Measurements from ENCODE around the gene KYNU. TPM values are rescaled to one million over a fixed set of nuclear protein-coding genes. Genes with fewer than 3 reads are reported as not detected.

The KYNU gene
- total and polyA plus RNA-seq, 11 donors = 0.38 to 14.0 (median 0.77) TPM

- intact Hi-C loops (cut with DNase I) = loop anchor here in 3 of 10 donors (5.0 kb wide), 2 partner anchors 178 to 293 kb away; no protein-coding TSS in a partner anchor
- DNase-seq = no peak
- Histone ChIP-seq H3K4me3 (no peak overlapping the region), H3K27ac (no peak overlapping the region), H3K9me3 (no peaks in the 10 kb centered on the region), H3K4me1 (peaks cover 0 to 5% (median 0%) of the 10 kb centered on the region in 12 donors), H3K36me3 (no peaks in the 10 kb centered on the region), H3K27me3 (no peaks in the 10 kb centered on the region)
- no peak for ATAC-seq
- 82 to 92% (median 85%) methylated on average over 1 of the region's 1 CpG for WGBS, 4 donors
- TF ChIP-seq POLR2A (IDR thresholded peaks at IDR 0.05) (no peak), CTCF (IDR thresholded peaks at IDR 0.05) (no peak)
Observed at GRCh38 chr2:142975239-142975638, 97.8 kb downstream of the KYNU start.

- Histone ChIP-seq H3K9me3 (no peaks in the 10 kb centered on the region), H3K27me3 (no peaks in the 10 kb centered on the region), H3K4me3 (no peak overlapping the region), H3K36me3 (no peaks in the 10 kb centered on the region), H3K27ac (no peak overlapping the region), H3K4me1 (no peaks in the 10 kb centered on the region)
- ATAC-seq = no peak
- intact Hi-C loops (cut with DNase I) = loop anchor here in 9 of 10 donors (5.0 to 10.0 kb wide), 5 partner anchors 183 to 298 kb away; no protein-coding TSS in a partner anchor
- no peak for DNase-seq
- TF ChIP-seq POLR2A (IDR thresholded peaks at IDR 0.05) = no peak
- peak; percentile 43 to 73 (median 58) for TF ChIP-seq CTCF (IDR thresholded peaks at IDR 0.05)
Observed at GRCh38 chr2:142980246-142981068, 103.0 kb downstream of the KYNU start.

- TF ChIP-seq CTCF (IDR thresholded peaks at IDR 0.05) (no peak), POLR2A (IDR thresholded peaks at IDR 0.05) (no peak)
- DNase-seq (no peak), ATAC-seq (no peak)
- Histone ChIP-seq H3K4me3 (no peak overlapping the region), H3K36me3 (no peaks in the 10 kb centered on the region), H3K9me3 (no peaks in the 10 kb centered on the region), H3K27me3 (no peaks in the 10 kb centered on the region), H3K27ac (no peak overlapping the region), H3K4me1 (no peaks in the 10 kb centered on the region)
- 0 to 4% (median 1%) methylated on average over 1 of the region's 1 CpG for WGBS, 4 donors
- intact Hi-C loops (cut with DNase I) = loop anchor here in 9 of 10 donors (5.0 to 10.0 kb wide), 5 partner anchors 184 to 299 kb away; no protein-coding TSS in a partner anchor
Observed at GRCh38 chr2:142981069-142981378, 103.6 kb downstream of the KYNU start.

GRCh38 chr2:142981756-142982155 is 104.3 kb downstream of the KYNU start:
- no peaks in the 10 kb centered on the region for H3K4me1 ChIP-seq
- intact Hi-C loops (cut with DNase I) = loop anchor here in 9 of 10 donors (5.0 to 10.0 kb wide), 5 partner anchors 184 to 299 kb away; no protein-coding TSS in a partner anchor
- H3K4me3 ChIP-seq = no peak overlapping the region
- DNase-seq = no peak
- WGBS, 4 donors = 79 to 84% (median 83%) methylated on average over 3 of the region's 3 CpGs
- TF ChIP-seq POLR2A (IDR thresholded peaks at IDR 0.05) (no peak), CTCF (IDR thresholded peaks at IDR 0.05) (no peak)
- no peak overlapping the region for H3K27ac ChIP-seq
- no peaks in the 10 kb centered on the region for H3K27me3 ChIP-seq
- H3K36me3 ChIP-seq = no peaks in the 10 kb centered on the region
- H3K9me3 ChIP-seq = no peaks in the 10 kb centered on the region
- ATAC-seq = no peak
